ENCODE data around the gene TFF1.

Gene TFF1

DNA sequence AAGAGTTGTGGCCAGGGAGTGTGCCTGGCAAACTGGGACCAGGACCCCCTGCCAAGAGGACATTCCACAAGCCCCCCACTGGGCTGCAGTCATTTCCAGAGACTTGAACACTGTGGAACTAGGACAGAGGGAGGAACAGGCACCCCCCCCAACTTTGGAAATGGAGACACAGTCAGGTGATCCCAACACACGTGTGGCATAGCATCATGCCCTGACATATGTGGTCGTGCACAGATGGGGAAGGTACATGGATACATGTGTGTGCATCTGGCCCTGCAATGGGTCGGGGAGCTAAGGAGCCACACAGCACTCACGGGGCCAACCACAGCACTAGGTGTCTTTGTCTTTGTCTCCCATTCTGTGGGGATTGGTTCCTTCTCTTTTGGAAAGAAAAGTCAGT is 44.5 kb downstream of the TFF1 start:
- no peak overlapping the region for H3K4me3 ChIP-seq (ENCODE audit: low read depth, low read length)
- no peak overlapping the region for H3K27ac ChIP-seq (ENCODE audit: low read depth, low read length)
- H3K4me1 ChIP-seq (ENCODE audit: control insufficient read depth, insufficient read depth, low read length): peaks cover 16% of the 10 kb centered on the region
- peaks cover 10% of the 10 kb centered on the region; the same call in 1 of the 2 replicates for H3K9me3 ChIP-seq (ENCODE audit: control insufficient read depth, insufficient read depth, low read depth, low read length)
- no peak overlapping the region for H3K9ac ChIP-seq (ENCODE audit: low read length)
- no peaks in the 10 kb centered on the region for H3K27me3 ChIP-seq (ENCODE audit: control insufficient read depth, insufficient read depth, low read length)
- no peaks in the 10 kb centered on the region for H3K36me3 ChIP-seq (ENCODE audit: control insufficient read depth, insufficient read depth, low read length)

DNA sequence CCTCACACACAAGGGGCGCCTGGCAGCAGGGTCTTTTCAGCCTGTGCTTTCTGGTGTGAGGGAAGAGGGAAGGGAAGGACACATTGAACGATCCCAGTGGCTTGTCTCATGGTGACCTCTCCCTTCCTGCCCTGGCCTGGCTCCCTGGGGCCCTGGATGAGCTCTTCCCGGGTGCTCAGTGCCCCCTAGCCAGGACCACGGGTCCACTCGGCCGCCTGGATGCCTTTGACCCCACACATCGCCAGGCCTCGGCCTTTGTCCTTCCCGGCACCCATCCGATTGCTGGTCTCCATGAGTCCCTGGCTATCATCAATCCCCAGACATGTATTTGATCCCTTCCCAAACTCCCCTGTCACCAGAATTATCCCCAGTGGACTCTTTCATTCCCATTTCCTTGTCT is 45.1 kb downstream of the TFF1 start:
- no peak overlapping the region for H3K4me3 ChIP-seq (ENCODE audit: low read depth, low read length)
- peaks cover 22% of the 10 kb centered on the region for H3K4me1 ChIP-seq (ENCODE audit: control insufficient read depth, insufficient read depth, low read length)
- H3K27ac ChIP-seq (ENCODE audit: low read depth, low read length): no peak overlapping the region
- H3K9ac ChIP-seq (ENCODE audit: low read length): no peak overlapping the region
- no peaks in the 10 kb centered on the region for H3K36me3 ChIP-seq (ENCODE audit: control insufficient read depth, insufficient read depth, low read length)
- peaks cover 10% of the 10 kb centered on the region; the same call in 1 of the 2 replicates for H3K9me3 ChIP-seq (ENCODE audit: control insufficient read depth, insufficient read depth, low read depth, low read length)
- no peaks in the 10 kb centered on the region for H3K27me3 ChIP-seq (ENCODE audit: control insufficient read depth, insufficient read depth, low read length)

DNA sequence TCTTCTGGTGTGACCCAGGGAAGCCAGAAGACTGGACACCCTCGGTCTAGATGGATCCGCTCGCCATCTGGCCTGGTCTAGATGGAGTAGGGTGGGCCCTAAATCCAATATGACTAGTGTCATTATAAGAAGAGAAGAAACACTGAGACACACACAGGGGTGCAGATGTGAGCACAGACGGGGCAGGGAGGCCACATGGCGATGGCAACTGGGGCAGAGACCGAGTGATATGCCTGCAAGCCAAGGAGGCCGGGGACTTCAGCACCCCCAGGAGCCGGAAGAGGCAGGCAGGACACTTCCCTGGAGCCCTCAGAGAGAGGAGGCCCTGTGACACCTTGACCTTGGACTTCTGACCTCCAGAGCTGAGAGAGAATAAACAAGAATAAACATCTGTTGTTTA is 45.5 kb downstream of the TFF1 start:
- no peak overlapping the region for H3K9ac ChIP-seq (ENCODE audit: low read length)
- peaks cover 9% of the 10 kb centered on the region; the same call in 1 of the 2 replicates for H3K9me3 ChIP-seq (ENCODE audit: control insufficient read depth, insufficient read depth, low read depth, low read length)
- peaks cover 23% of the 10 kb centered on the region for H3K4me1 ChIP-seq (ENCODE audit: control insufficient read depth, insufficient read depth, low read length)
- no peak overlapping the region for H3K4me3 ChIP-seq (ENCODE audit: low read depth, low read length)
- no peaks in the 10 kb centered on the region for H3K27me3 ChIP-seq (ENCODE audit: control insufficient read depth, insufficient read depth, low read length)
- no peak overlapping the region for H3K27ac ChIP-seq (ENCODE audit: low read depth, low read length)
- no peaks in the 10 kb centered on the region for H3K36me3 ChIP-seq (ENCODE audit: control insufficient read depth, insufficient read depth, low read length)

DNA sequence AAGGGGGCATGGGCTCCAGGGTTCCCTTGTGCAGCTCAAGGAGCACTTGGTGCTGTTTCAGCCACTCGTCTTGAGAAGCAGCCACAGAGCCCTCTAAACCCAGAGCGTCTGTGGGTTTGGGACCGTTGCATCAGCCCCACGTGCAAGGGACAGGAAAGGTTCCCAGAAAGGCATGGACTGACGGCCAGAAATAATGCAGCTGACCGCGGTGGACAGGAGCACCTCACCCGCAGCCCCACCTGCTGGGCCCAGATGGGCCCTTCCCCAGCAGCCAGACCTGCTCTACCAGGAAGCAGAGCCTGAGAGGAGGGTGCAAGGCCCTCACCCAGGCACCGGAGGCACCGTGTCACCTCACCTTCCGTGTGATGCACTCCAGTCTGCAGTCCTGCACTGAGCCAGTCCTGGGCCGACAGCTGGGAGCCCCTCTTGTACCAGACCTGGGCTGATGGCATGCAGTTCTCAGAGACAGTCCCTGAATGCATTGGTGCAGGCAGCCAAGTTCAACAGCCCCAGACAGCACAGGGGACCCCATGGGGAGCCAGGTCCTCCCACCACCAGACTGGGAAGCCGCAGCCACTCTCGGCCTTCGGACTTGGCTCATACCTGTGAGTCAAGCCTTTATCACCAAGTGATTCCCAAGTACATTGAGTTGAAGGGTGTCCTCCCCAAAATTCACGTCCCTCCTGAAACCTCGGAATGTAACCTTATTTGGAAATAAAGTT is 46.3 kb downstream of the TFF1 start:
- Histone ChIP-seq H3K9ac (ENCODE audit: low read length) (no peak overlapping the region), H3K4me1 (ENCODE audit: control insufficient read depth, insufficient read depth, low read length) (peaks cover 31% of the 10 kb centered on the region), H3K4me3 (ENCODE audit: low read depth, low read length) (no peak overlapping the region), H3K27me3 (ENCODE audit: control insufficient read depth, insufficient read depth, low read length) (no peaks in the 10 kb centered on the region), H3K36me3 (ENCODE audit: control insufficient read depth, insufficient read depth, low read length) (no peaks in the 10 kb centered on the region), H3K9me3 (ENCODE audit: control insufficient read depth, insufficient read depth, low read depth, low read length) (0 out of 2 replicates have a peak, but pooled peaks cover 3% of the 10 kb centered on the region), H3K27ac (ENCODE audit: low read depth, low read length) (no peak overlapping the region)

DNA sequence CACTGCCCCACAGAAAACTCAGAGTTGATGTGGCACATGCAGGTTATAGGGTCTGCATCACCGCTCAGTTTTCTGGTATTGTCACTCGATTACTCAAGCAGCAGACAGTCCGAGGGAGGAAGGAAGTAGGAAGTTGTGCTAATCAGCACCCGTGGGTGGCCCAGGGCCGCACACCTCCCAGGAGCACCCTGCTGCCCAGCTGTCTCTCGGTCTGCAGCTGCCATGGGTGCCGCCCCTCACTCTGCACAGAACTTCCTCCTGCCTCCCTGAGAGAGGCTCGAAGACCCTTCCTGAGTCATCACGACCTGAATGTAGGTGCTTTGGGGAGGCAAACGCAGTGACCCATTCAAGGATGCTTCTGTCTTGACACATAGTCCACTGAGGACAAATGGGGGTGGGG is 47.0 kb downstream of the TFF1 start:
- no peak overlapping the region for H3K4me3 ChIP-seq (ENCODE audit: low read depth, low read length)
- peaks cover 31% of the 10 kb centered on the region for H3K4me1 ChIP-seq (ENCODE audit: control insufficient read depth, insufficient read depth, low read length)
- no peaks in the 10 kb centered on the region for H3K36me3 ChIP-seq (ENCODE audit: control insufficient read depth, insufficient read depth, low read length)
- no peaks in the 10 kb centered on the region for H3K27me3 ChIP-seq (ENCODE audit: control insufficient read depth, insufficient read depth, low read length)
- H3K27ac ChIP-seq (ENCODE audit: low read depth, low read length): no peak overlapping the region
- no peak overlapping the region for H3K9ac ChIP-seq (ENCODE audit: low read length)
- no peaks in the 10 kb centered on the region for H3K9me3 ChIP-seq (ENCODE audit: control insufficient read depth, insufficient read depth, low read depth, low read length)

DNA sequence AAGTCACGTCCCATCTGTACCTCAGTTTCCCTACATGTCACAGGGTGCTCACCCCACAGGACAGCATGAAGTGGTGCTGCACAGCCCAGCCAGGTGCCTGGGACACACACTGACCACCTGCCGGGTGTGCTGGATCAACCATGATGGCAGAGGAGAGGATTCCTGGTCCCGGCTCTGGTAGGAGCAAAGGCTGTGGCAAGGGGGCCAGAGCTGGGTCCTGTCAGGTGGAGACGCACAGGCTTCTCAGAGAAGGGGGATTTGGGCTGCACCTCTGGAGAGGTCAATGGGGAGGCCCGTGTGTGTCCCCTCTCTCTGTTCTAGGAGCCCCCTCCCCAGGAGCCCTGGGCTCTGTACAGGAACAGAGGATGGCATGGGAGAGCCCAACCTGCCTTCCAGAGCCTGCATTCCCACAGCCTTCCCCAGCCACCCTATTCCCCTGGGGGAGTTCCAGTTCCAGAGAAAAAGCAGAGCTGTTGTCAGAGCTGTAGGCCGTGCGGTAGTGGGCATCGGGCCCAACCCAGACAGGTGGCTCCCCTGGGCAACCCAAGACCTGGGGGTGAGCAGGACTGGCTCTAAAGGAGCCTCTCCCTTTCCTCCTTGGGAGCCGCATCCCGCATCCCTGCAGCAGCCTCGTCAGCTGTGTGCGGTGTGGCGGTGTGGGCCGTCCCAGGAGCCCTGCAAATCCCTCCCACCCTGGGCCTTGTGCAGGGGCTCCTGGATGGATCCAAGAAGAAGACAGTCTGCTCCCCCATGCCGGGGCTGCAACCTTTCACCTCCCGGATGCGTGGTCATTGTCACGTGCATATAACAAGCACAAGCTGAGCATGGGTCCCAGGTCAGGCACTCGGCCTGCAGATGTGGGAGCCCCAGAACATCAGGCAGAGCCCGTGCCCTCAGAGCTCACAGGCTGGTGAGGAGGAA is 48.2 kb downstream of the TFF1 start:
- H3K27ac ChIP-seq (ENCODE audit: low read depth, low read length): no peak overlapping the region
- H3K4me3 ChIP-seq (ENCODE audit: low read depth, low read length): no peak overlapping the region
- peaks cover 42% of the 10 kb centered on the region for H3K4me1 ChIP-seq (ENCODE audit: control insufficient read depth, insufficient read depth, low read length)
- no peaks in the 10 kb centered on the region for H3K36me3 ChIP-seq (ENCODE audit: control insufficient read depth, insufficient read depth, low read length)
- H3K9ac ChIP-seq (ENCODE audit: low read length): no peak overlapping the region
- H3K27me3 ChIP-seq (ENCODE audit: control insufficient read depth, insufficient read depth, low read length): no peaks in the 10 kb centered on the region
- H3K9me3 ChIP-seq (ENCODE audit: control insufficient read depth, insufficient read depth, low read depth, low read length): no peaks in the 10 kb centered on the region

DNA sequence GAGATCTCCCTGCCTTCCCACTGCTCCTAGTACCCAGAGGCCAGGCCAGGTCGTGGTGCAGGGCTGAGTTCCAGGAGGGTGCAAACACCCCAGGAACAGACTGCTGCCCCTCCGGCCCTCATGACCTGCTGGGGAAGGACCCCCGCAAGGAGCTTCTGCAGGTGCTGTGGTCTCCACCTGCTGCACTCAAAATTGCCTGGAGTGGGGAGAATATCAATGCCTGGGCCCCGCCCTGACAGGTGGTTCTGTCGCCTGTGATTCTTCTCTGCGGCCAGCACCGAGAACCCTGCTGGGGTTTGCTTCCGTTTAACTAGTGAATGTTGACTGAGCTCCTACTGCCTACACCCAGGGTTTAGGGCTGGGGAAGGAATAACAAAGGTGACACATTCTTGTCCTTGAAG is 49.0 kb downstream of the TFF1 start:
- Histone ChIP-seq H3K9ac (ENCODE audit: low read length) (no peak overlapping the region), H3K4me1 (ENCODE audit: control insufficient read depth, insufficient read depth, low read length) (peaks cover 42% of the 10 kb centered on the region), H3K9me3 (ENCODE audit: control insufficient read depth, insufficient read depth, low read depth, low read length) (no peaks in the 10 kb centered on the region), H3K4me3 (ENCODE audit: low read depth, low read length) (no peak overlapping the region), H3K27ac (ENCODE audit: low read depth, low read length) (no peak overlapping the region), H3K27me3 (ENCODE audit: control insufficient read depth, insufficient read depth, low read length) (no peaks in the 10 kb centered on the region), H3K36me3 (ENCODE audit: control insufficient read depth, insufficient read depth, low read length) (no peaks in the 10 kb centered on the region)

DNA sequence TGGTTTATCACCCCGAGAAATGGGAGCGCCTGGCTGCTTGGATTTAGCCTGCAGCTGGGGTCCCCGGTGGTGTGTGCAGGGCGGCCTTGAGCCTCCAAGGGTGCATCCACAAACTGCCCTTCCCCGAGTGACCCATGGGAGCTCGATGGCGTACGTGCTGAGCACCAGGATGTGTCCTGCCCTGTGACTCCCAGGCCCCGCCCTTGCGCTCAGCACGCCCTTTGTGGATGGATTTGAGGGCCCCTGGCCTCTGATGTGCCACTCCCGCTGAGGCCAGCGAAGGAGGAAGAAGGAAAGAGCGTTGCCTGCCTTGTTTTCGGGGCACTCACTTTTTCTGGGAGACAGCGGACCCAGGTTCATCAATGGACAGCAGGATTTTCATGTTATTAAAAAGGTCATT is 49.4 kb downstream of the TFF1 start:
- Histone ChIP-seq H3K27me3 (ENCODE audit: control insufficient read depth, insufficient read depth, low read length) (no peaks in the 10 kb centered on the region), H3K27ac (ENCODE audit: low read depth, low read length) (no peak overlapping the region), H3K9ac (ENCODE audit: low read length) (no peak overlapping the region), H3K9me3 (ENCODE audit: control insufficient read depth, insufficient read depth, low read depth, low read length) (no peaks in the 10 kb centered on the region), H3K36me3 (ENCODE audit: control insufficient read depth, insufficient read depth, low read length) (no peaks in the 10 kb centered on the region), H3K4me3 (ENCODE audit: low read depth, low read length) (no peak overlapping the region), H3K4me1 (ENCODE audit: control insufficient read depth, insufficient read depth, low read length) (peaks cover 42% of the 10 kb centered on the region)

DNA sequence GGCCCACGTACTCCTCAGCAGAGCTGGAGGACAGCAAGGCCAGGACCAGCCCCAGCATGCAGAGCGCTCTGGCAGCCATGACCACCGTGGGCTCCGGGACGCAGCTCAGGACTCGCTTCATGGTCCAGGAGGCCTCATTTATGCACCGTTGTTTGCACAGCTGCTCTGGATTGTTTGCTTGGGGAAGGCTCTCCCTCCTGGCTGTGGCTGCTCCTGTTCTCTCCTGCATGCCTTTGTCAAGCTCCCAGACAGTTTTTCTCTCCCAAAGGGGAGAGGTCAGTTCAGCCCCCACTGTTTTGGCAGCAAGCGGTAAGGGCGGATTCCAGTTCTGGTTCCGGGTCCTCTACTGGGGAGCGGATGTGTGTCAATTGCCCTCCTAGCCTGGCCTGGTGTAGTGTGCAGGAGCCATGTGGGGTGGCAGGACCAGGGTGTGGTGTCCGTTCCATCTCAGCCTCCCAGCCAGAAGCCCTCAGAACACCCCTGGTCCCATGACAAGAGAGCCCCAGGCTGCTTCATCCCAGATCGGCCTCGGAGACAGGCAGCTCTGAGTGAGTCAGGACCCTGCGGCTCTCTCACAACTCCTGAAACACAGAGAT is 50.9 kb downstream of the TFF1 start, which contains the start of gene TFF3:
TFF3 (minus strand) TSS at position 114 of the 596 bp plus-strand sequence; CDS start at position 79, 35 bp downstream.
- Histone ChIP-seq H3K27ac (ENCODE audit: low read depth, low read length) (no peak within 1 kb of the TSS), H3K27me3 (ENCODE audit: control insufficient read depth, insufficient read depth, low read length) (no peaks in the 10 kb centered on the region), H3K4me1 (ENCODE audit: control insufficient read depth, insufficient read depth, low read length) (peaks cover 46% of the 10 kb centered on the region), H3K4me3 (ENCODE audit: low read depth, low read length) (no peak within 1 kb of the TSS), H3K36me3 (ENCODE audit: control insufficient read depth, insufficient read depth, low read length) (no peaks in the 10 kb centered on the region), H3K9me3 (ENCODE audit: control insufficient read depth, insufficient read depth, low read depth, low read length) (no peaks in the 10 kb centered on the region), H3K9ac (ENCODE audit: low read length) (no peak within 1 kb of the TSS)

DNA sequence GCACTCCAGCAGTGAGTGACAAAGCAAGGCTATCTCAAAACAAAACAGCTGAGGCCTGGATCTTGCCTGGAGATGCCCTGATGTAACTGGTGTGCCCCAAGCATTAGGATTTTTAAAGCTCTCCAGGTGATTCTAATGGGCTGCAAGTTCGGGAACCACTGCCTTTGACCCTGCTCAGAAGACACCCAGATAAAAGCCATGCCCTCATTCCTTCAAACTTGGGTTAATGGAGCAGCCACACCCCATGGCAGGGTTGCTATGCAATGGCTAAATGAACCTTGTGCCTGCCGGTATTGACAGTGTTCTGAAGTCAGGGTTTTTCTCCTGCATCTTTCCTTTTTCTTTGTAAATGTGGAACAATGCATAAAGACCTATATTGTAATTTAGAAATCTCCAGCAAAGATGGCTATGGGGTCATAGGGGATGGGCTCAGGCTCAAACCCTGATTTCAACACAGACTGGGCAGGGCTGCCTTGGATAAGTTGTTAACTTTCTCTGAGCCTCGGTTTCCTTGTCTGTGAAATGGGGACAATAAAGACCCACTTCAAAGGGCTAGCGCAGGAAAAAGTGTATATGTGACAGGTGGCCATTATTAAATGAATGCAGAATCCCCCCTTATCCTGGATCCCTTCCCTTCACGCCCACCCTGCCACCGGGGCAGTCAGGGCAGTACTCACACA is 51.6 kb downstream of the TFF1 start:
- H3K27ac ChIP-seq (ENCODE audit: low read depth, low read length): no peak overlapping the region
- no peaks in the 10 kb centered on the region for H3K9me3 ChIP-seq (ENCODE audit: control insufficient read depth, insufficient read depth, low read depth, low read length)
- 0 out of 2 replicates have a peak, but pooled peaks cover 4% of the 10 kb centered on the region for H3K27me3 ChIP-seq (ENCODE audit: control insufficient read depth, insufficient read depth, low read length)
- no peak overlapping the region for H3K4me3 ChIP-seq (ENCODE audit: low read depth, low read length)
- H3K9ac ChIP-seq (ENCODE audit: low read length): no peak overlapping the region
- peaks cover 50% of the 10 kb centered on the region for H3K4me1 ChIP-seq (ENCODE audit: control insufficient read depth, insufficient read depth, low read length)
- H3K36me3 ChIP-seq (ENCODE audit: control insufficient read depth, insufficient read depth, low read length): no peaks in the 10 kb centered on the region
